CD4-positive, alpha-beta T cell treated with Interleukin-15 for 4 hours (primary cell): ENCODE data around the gene BAD.
"Not testable (repeated sequence)": the region's sequence is repeated elsewhere in the genome, so short reads cannot be mapped to it uniquely, and the experiment has no call there.

Experiments used
- DNase-seq: peaks from one replicate; pipeline ENCODE4 v3.0.0-alpha.2; 2020; ENCODE audit warnings: low spot score

Gene BAD

GRCh38 chr11:64256300-64256699 lies 28.2 kb downstream of the BAD start:
- no peak for DNase-seq

- no peak for DNase-seq
Observed at GRCh38 chr11:64255135-64256128, 29.0 kb downstream of the BAD start.

DNA sequence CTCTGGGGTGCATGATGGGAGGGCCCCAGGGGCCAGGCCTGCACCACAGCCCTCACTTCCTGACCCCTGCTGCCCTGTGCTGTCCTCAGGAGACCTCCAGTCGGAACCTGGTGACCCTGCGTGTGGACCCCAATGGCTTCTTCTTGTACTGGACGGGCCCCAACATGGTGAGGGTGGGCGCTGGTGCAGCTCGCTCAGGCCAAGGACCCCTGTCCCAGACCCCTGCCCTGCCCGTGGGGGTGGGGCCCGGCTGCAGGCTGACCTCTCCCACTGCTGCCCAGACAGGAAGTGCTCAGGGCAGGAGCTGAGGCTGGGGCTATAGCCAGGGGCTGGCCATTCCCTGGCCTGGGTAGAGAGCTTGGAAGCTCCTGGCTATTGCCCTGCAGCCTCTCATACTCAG lies 30.1 kb downstream of the BAD start:
- DNase-seq: no peak

DNA sequence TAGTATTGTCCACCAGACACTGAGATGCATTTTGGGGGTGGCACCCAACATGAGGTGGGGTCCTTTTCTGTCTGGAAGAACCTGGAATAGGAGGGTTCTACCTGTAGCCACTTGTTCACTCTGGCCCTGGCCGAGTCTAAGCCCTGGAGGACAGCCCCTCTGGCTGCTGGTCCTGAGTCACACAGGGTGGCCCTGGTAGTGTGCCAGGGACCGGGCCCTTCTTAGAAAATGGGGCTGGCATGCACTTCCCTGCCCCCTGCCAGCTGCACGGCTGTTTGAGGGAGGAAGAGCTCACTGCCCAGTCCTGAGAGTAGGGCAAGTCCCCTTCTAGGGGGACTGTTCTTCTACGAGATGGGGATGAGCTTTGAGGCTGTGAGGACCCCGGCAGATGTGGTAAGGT lies 31.0 kb downstream of the BAD start:
- no peak for DNase-seq

GRCh38 chr11:64253043-64253442 lies 31.4 kb downstream of the BAD start:
- DNase-seq: no peak

GRCh38 chr11:64252003-64252872 lies 32.2 kb downstream of the BAD start:
- no peak for DNase-seq

DNA sequence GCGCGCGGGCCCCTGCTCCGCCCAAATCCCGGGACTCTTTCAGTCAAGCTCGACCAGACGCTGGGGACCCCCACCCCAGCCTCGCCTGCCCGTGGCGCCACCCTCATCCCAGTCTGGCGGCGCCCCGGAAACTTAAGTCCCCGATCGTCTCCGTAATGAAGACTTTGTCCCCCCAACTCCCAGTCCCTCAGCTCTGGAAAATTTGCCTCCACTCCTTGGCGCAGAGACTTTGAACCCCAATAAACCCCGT lies 32.8 kb downstream of the BAD start:
- no peak for DNase-seq

GRCh38 chr11:64251016-64251752 lies 33.3 kb downstream of the BAD start, which contains the start of gene PLCB3:
PLCB3 (plus strand) TSS chr11:64251530; CDS start chr11:64251650, 120 bp downstream.
- peak; percentile 55 for DNase-seq

DNA sequence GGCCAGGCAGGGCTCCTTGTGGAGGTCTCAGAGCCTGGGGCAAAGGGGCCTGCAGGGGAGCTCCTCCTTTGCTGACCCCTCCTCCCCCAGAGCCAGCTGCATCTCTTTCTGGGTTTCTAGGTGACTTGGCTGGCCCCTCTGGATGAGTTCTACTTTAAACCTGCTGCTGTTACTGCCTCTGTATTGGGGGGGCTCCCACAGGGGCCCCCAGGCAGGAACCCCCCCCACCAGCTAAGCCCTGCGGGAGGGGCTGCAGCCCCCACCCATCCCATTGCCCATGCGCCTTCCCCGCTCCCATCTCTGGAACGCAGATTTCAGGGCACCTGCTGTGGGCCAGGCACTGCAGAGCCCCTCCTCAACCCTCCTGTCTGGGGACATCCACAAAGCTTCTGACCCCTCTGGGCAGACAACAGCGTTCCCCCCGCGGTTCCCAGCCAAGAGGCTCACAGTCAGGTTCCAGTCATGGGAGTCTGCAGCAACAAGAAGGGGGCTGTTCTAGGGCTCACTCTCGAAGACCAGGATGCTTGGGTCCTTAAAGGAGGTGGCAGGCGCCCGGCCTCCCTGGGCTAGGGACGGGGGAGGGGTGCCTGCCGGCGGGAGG lies 34.0 kb downstream of the BAD start:
- no peak for DNase-seq

DNA sequence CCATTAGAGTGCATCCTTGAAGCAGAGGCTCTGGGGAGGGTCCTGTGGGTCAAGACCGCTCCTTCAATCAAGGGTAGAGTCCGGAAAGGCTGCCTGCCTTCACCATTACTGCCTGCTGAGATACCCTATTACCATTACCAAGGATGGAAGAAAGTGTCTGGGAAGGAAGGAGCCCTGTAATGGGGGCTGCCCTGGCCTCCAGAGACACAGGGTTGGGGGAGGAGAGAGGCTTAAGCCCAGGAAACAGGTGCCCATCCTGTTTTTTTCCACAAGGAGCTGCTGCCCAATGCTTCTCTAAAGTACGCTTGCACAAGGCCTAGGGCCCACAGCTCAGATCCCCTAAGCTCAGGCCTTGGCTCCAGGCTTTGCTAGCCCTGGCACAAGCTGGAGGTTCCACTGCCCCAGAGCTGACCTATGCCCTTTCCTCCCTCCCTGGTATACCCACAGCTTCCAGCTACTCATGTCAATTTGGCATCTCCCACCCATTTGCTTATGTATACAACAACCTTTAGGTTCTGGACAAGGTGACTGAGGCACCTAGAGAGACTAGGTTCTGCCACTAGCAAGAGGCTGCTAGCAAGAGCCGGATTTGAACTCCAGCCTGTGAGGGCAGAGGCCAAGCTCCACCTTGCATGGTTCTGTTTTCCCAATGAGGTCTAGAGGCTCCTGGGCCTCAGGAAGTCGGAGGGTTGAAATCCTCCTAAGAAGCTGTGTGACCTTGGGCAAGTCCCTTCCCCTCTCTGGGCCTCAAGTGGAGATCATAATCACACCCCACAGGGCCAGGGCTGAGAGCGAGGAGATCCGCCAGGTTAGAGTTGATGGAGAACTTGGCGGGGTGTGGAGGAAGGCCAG lies 34.7 kb downstream of the BAD start:
- no peak for DNase-seq

DNA sequence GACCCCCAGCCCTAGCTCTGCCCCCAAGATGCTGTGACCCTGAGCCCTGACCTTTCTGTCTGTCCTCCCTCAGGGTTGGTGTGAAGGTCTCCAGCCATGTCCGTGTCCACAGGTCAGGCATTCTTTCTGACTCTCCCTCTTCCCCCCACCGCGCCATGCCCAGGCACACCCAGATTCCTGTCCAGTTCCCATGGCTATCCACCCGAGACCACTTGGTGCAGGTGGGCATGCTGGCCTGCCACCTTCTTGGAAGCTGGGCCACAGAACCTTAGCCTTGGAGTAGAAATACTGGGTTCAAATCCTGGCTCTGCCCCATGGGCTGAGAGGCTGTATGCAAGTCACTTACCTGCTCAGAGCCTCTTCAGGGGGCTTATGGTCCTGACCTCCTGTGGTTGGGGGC lies 35.4 kb downstream of the BAD start:
- DNase-seq: no peak

DNA sequence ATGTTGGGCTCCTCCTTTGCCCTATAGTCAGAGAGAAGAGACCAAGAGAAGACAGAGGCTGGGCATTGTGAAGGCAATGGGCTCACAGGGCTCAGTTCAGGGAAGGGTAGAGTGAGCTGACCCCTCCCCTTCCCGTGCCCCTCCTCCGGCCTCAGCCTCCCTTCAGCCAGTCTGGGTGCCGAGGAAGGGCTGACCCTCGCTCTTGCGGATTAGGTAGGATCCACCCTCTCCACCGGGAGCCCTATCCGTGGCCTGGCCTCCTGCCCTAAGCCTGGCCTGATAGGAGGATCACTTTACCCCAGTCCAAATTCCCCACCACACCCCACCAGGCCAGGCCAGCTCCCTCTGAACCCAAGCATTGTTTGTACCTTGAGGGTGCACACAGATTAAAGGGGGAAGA lies 35.9 kb downstream of the BAD start:
- DNase-seq: no peak

DNA sequence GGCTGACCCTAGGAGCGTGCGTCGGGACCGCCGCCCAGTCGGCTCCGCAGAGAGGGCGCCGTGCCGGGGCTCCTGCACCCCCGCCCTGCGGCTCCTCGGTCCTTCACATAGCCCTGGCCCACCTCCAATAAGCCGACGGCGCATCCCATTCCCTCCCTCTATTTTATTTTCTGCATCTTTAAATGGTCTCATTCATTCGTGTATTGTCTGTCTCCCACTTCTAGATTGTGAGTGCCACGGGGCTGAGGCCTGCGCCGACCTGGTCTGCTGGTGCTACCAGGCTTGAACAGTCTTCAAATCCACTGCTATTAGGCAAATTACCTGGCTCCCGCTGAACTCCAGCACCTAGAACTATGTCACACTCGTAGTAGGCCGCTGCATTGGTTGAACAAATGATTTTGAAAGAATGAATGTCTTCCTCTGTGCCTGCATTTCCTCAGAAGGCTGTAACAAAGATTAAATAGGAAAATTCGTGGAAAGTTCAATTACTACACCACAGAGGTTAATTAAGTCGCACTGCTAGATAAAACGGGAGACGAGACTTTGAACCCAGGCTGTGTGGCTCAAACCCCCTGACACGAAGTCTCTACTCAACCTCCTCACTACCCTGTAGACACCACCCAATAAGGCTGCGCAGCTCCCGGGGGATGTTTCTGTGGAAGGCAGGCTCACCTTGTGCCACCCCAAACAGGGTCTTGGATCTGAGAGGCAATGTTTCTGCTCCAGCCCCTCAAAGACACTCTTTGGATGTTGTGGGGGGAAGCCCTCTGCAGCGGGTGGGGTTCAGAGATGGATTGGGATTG lies 36.5 kb downstream of the BAD start:
- no peak for DNase-seq

DNA sequence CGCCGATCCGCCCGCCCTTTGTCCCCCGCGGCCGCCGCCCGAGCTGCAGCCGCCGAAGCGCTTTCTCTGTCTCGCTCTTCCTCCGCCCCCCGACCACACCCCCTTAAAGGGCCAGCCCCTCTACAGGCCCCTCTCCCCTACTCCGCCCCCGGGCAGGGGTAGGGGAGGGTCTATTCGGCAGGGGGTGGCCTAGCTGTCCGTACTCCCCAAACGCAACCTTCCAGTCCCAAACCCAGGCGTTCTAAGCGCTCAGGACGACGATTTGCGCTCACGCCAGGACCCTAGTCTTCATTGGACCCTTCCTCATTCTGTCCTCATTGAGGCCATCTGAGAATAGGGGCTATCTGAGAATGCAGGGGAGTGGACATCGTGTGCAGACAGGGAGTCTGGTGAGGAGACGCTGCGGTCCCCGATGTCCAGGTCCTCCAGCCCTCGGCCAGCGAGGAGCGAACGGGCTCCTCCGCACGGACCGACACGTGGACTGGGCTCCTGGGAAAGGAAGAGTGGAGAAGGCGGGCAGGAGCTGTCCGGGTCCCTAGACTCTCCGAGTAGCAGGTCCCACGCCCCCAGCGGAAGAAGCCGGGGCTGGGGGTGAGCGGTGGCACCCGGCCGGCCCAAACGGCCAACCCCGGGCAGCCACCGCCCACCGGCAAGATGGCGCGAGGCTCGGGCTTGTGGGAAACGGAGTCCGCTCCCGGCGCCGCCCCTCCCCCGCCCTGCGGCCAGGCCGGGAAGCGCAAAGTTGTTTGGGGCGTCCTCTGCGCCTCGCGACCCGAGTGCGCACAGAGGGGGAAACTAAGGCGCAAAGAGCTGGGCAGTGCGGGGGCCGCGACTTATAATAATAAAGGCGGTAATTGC lies 37.4 kb downstream of the BAD start, which contains the start of gene PPP1R14B:
PPP1R14B (minus strand) TSS at position 73 of the 858 bp plus-strand sequence. CDS start 270 bp downstream, outside the sequence.
- DNase-seq: peak; percentile 77

DNA sequence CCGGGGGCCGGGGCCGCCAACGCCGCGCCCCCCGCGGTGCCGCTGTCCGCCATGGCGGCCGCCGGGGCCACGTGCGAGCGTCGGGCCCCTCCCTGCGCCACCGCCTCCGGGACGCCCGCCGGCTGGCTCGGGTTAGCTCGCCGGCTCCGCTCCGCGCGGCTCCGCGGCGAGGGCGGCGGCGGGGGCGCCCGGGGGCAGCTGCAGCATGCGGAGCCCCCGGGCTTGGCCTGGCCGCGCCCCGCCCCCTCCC lies 37.9 kb downstream of the BAD start:
- not testable (repeated sequence) for DNase-seq

DNA sequence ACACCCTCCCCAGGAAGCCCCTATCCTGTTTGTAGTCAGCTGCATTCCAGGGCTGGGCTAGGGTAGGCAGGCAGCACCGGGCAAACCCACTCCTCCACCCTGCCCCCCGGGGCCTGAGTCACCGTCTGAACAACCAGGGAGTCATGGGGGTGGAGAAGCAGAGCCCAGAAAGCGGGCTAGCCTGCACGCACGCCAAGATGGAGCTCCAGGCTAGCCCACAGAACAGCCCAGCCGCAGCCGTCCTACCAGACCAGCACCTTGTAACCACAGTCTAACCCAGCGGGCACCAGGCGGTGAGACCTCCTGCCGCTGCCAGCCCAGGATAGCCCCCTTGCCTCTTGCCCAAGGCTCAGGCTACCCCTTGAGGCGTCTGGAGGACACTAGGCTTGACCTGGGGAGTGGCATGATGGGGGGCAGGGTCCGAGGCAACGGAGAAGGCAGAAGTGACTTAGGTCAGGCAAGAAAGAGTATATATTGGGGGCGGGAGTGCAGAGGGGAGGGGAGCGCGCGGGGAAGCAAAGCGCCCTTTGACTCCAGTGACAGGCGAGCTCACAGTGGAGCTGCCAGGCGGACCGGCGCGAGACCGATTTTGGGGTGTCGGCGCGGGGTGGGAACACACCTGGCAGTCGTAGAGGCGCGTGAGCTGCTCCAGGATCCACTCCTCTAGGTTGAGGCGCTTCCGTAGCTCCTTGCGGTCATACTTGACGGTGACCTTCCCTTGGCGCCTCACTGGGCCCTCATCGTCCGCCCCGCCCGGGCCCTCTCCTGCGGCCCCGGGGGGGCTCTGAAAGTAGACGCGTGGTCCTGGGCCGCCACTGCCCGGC lies 38.5 kb downstream of the BAD start:
- peak; percentile 80 for DNase-seq

- DNase-seq: peak; percentile 52
Observed at GRCh38 chr11:64245401-64245796, 39.1 kb downstream of the BAD start.

- DNase-seq: no peak
Observed at GRCh38 chr11:64244966-64245365, 39.5 kb downstream of the BAD start.
